ES-I3 (cell line): ENCODE results near the gene C7orf33.
"Not testable (repeated sequence)": the region's sequence is repeated elsewhere in the genome, so short reads cannot be mapped to it uniquely, and the experiment has no call there.

Experiments used
- H3K36me3 ChIP-seq: 2 replicates; pipeline ENCODE4 v1.6.1; 2013; ENCODE audit warnings: mild to moderate bottlenecking, low read length, control low read depth, moderate library complexity; ENCODE audit not compliant: insufficient read depth
- H3K4me1 ChIP-seq: 2 replicates; pipeline ENCODE4 v1.6.1; 2013; ENCODE audit warnings: mild to moderate bottlenecking, control low read depth, low read length; ENCODE audit not compliant: insufficient read depth
- H3K9ac ChIP-seq: 2 replicates; pipeline ENCODE4 v1.6.1; 2013; ENCODE audit warnings: low read depth, mild to moderate bottlenecking, low read length, moderate library complexity
- H3K9me3 ChIP-seq: 2 replicates; pipeline ENCODE4 v1.6.1; 2013; ENCODE audit warnings: mild to moderate bottlenecking, low read length, moderate library complexity; ENCODE audit not compliant: control insufficient read depth, insufficient read depth

Gene C7orf33

DNA sequence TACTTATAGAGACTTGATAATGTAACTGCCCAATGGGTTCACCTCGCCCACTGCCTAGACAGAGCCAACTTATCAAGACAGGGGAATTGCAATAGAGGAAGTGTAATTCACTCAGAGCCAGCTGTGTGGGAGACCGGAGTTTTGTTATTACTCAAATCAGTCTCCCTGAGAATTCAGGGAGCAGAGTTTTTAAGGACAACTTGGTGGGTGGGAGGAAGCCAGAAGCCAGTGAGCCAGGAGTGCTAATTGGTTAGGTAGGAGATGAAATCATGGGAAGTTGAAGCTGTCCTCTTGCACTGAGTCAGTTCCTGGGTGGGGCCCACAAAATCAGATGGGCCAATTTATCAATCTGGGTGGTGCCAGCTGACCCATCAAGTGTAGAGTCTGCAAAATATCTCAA is 20.1 kb upstream of the C7orf33 start:
- Histone ChIP-seq H3K4me1 (no peaks in the 10 kb centered on the region), H3K36me3 (no peaks in the 10 kb centered on the region), H3K9me3 (no peaks in the 10 kb centered on the region), H3K9ac (no peak overlapping the region)

DNA sequence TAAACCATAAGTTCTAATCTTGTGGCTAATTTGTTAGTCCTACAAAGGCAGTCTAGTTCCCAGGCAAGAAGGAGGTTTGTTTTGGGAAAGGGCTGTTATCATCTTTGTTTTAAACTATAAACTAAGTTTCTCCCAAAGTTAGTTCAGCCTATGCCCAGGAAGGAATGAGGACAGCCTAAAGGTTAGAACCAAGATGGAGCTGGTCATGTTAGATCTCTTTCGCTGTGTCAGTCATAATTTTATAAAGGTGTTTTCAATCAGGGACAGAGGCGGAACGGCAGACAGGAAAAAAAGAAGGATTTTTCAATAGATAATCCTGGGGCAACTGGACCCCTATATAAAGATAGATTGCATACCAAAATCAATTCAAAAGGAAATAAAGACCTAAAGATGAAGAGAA is 19.6 kb upstream of the C7orf33 start:
- H3K9ac ChIP-seq, H3K36me3 ChIP-seq, H3K4me1 ChIP-seq, H3K9me3 ChIP-seq: not testable (repeated sequence)

DNA sequence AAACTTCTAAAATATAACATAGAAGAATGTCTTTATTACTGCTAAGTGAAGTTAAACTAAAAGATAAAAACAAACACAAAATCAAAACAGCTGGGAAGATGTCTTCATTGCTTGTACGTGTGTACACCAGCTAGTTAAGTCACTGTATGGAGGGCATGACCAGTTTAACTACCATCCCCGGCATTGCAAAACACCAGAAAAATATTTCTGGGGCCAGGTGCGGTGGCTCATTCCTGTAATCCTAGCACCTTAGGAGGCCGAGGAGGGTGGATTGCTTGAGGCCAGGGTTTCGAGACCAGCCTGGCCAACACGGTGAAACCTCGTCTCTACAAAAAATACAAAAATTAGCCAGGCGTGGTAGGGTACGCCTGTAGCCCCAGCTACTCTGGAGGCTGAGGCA is 19.2 kb upstream of the C7orf33 start:
- Histone ChIP-seq H3K9me3 (no peaks in the 10 kb centered on the region), H3K4me1 (no peaks in the 10 kb centered on the region), H3K9ac (no peak overlapping the region), H3K36me3 (no peaks in the 10 kb centered on the region)

DNA sequence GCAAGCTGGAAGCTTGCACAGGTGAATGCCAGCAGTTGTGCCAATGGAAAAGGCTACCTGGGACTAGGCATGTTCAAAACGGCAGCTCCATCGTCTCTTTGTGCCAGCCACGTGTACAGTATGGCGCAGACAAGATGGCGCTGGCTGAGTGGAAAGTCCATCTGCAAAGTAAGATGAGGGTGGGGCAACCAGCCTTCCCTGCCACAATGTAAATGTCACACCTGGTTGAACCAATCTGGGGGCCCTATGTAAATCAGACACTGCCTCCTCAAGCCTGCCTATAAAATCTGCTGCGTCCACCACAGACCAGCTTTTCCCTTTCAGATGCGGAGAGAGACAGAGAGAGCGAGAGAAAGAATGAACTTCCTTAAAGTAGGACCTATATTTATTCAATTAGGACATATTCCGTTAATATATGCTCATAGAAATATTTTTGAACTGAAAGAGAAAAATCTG is 18.5 kb upstream of the C7orf33 start:
- Histone ChIP-seq H3K4me1 (no peaks in the 10 kb centered on the region), H3K9ac (no peak overlapping the region), H3K9me3 (no peaks in the 10 kb centered on the region), H3K36me3 (no peaks in the 10 kb centered on the region)

DNA sequence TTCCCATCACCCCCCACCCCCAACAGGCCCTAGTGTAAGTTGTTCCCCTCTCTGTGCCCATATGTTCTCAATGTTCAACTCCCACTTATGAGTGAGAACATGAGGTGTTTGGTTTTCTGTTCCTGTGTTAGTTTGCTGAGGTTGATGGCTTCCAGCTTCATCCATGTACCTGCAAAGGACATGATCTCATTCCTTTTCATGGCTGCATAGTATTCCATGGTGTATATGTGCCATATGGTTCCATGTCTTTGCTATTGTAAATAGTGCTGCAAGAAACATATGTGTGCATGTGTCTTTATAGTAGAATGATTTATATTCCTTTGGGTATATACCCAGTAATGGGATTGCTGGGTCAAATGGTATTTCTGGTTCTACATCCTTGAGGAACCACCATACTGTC is 17.0 kb upstream of the C7orf33 start:
- H3K36me3 ChIP-seq, H3K9me3 ChIP-seq: not testable (repeated sequence)

DNA sequence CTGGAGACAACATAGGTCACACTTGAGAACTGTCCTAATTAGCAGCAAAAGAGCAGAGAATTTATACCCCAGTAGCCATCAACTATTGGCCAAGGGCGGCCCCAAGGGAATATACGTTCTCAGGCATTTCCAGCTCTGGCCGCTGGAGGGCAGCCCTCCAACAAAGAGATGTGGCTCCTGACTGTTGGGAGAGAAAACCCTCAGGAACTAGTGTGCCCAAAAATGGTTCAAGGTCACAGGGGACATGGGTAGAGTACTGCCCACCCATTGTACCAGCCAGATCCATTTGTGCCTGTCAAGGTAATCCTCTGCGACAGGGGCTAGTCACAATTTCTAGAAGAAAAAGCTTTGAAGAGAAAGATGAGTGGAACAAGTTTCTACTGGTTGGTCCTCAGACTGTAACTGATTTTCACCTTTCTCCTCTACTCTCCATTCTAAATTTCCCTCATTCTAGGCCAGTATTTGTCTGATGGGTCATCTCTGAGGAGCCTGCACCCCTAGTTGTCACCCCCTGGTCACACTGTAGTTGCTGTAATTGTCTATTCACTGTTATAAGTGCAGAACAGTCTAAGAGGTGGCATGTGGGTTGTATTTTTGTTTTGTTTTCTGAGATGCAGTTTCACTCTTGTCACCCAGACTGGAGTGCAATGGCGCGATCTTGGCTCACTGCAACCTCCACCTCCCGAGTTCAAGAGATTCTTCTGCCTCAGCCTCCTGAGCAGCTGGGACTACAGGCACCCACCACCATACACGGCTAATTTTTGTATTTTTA is 14.7 kb upstream of the C7orf33 start:
- Histone ChIP-seq H3K9me3 (no peaks in the 10 kb centered on the region), H3K36me3 (no peaks in the 10 kb centered on the region), H3K9ac (no peak overlapping the region), H3K4me1 (no peaks in the 10 kb centered on the region)

More for the DNA sequence above, 17.0 kb upstream of the C7orf33 start:
- not testable (repeated sequence) for H3K4me1 ChIP-seq, H3K9ac ChIP-seq

DNA sequence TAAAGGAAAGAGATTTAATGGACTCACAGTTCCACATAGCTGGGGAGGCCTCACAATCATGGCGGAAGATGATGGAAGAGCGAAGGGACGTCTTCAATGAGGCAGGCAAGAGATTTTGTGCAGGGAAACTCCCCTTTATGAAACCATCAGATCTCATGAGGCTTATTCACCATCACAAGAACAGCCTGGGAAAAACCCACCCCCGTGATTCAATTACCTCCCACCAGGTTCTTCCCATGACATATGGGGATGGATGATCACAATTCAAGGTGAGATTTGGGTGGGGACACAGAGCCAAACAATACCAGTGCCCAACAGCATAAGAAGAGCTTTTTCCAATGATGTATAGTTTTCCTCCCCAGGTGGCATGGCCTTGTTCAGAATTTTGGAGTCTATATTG is 11.2 kb upstream of the C7orf33 start:
- Histone ChIP-seq H3K9ac (no peak overlapping the region), H3K9me3 (no peaks in the 10 kb centered on the region), H3K36me3 (no peaks in the 10 kb centered on the region), H3K4me1 (no peaks in the 10 kb centered on the region)

DNA sequence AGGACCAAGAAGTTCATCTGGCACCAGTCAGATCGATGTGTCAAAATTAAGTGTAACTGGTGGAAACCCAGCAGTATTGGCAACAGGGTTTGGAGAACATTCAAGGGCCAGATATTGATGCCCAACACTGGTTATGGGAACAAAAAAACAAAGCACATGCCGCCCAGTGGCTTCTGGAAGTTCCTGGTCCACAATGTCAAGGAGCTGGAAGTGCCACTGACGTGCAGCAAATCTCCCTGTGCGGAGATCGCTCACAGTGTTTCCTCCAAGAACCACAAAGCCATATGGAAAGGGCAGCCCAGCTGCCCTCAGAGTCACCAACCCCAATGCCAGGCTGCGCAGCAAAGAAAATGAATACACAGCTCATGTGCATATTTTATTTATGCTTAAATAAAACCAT is 10.1 kb upstream of the C7orf33 start:
- Histone ChIP-seq H3K36me3 (no peaks in the 10 kb centered on the region), H3K4me1 (no peaks in the 10 kb centered on the region), H3K9ac (no peak overlapping the region), H3K9me3 (no peaks in the 10 kb centered on the region)

DNA sequence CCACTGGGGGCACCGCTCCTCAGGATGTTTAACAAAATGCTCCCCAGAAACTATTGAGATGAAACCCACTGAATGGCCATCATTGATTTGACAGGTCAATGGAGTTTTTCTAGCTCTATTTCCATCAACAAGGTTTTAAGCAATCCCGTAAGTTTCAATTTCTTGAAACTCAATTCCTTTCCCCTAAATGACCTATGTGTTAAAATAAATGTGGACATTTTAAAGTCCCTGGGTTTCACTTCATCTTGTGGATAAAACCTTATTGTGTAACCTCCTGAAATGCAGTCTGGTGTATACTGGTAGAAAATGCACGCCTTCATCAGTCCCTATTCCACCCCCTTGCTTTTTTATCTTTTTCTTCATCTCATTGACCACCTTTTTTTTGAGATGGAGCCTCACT is 8.9 kb upstream of the C7orf33 start:
- no peaks in the 10 kb centered on the region for H3K4me1 ChIP-seq
- H3K36me3 ChIP-seq, result no peaks in the 10 kb centered on the region
- H3K9me3 ChIP-seq, result no peaks in the 10 kb centered on the region
- no peak overlapping the region for H3K9ac ChIP-seq

DNA sequence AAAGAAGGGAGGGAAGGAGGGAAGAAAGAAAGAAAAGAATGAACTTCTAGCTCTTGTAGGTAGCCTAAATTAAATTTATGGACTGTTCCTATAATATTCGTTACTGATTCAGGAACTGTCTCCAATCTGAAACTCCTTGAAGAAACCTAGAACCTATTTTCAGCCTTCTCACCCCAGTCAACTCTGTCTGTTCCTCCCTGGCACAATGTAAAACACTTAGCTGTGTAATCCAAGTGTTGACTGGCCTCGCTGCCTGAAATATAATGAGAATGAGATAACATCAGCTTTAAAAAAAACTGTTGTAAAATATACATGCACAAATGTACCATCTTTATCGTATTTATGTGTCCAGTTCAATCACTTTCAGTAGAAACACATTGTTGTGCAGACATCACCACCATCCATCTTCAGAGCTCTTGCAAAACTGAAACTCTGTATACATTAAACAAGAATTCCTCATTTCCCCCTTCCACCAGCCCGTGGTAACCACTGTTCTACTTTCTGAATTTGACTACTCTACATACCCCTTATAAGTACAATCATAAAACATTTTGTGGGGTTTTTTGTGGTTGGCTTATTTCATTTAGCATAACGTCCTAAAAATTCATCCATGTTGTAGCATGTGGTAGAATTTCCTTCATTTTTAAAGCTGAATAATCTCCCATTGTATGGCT is 6.3 kb upstream of the C7orf33 start:
- Histone ChIP-seq H3K4me1 (no peaks in the 10 kb centered on the region), H3K36me3 (no peaks in the 10 kb centered on the region), H3K9me3 (no peaks in the 10 kb centered on the region), H3K9ac (no peak overlapping the region)

DNA sequence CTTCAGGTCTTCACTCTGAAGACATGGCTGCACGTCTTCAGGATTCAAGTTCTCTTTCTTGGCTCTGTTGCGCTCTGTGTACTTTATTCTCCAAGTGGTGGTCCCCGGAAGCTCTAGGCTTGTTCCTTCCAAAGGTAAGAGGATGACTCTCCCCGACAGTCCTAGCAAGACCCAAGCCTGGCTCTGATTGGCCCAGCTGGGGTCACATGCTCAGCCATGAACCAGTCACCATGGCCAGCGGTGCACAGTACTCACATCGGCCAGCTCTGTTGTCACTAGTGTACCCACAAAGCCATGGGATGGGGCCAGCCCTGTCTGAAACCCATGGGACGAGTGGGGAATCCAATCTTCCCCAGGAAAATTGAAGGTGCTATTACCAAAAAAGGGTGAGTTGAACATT is 5.2 kb upstream of the C7orf33 start:
- Histone ChIP-seq H3K4me1 (peaks cover 10% of the 10 kb centered on the region), H3K9me3 (no peaks in the 10 kb centered on the region), H3K9ac (no peak overlapping the region), H3K36me3 (no peaks in the 10 kb centered on the region)

DNA sequence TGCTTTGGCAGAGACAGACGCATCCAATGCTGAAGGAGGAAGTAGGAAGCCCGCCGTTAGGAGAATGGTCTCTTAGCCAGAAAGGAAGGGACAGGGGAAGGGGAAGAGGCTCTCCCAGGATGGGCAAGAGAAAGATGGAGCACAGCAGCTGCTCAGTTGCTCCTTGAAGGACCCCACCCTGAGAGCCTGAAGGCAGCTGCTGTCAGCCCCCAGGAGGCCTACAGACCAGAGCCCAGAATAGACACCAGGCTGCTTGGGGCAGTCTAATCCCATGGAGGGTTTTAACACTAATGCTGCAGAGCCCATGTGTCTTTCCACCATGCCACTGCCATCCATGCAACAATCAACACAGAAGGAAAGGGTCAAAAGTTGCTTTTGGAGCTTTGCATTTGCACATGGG is 3.5 kb upstream of the C7orf33 start:
- Histone ChIP-seq H3K9me3 (no peaks in the 10 kb centered on the region), H3K4me1 (peaks cover 10% of the 10 kb centered on the region), H3K36me3 (no peaks in the 10 kb centered on the region), H3K9ac (no peak overlapping the region)

DNA sequence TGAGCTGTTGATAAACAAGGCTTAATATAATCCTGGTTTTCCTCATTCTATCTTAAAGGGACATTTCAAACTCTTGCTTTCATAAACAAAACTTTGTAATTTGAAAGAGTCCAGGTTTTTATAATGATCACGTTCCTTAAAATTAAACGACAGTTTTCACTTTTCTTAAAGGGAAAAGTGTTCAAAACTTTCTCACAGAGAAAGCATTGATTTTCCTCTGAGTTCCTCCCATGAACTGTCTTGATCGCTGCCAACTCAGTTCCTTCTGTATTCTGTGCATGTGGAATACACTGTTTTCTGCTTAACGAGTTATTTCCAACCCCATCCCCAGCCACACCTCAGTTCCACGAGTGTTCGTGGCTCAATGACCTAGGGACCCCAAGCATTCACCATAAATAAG is 2.4 kb upstream of the C7orf33 start:
- Histone ChIP-seq H3K9ac (no peak overlapping the region), H3K9me3 (no peaks in the 10 kb centered on the region), H3K36me3 (no peaks in the 10 kb centered on the region), H3K4me1 (peaks cover 10% of the 10 kb centered on the region)

DNA sequence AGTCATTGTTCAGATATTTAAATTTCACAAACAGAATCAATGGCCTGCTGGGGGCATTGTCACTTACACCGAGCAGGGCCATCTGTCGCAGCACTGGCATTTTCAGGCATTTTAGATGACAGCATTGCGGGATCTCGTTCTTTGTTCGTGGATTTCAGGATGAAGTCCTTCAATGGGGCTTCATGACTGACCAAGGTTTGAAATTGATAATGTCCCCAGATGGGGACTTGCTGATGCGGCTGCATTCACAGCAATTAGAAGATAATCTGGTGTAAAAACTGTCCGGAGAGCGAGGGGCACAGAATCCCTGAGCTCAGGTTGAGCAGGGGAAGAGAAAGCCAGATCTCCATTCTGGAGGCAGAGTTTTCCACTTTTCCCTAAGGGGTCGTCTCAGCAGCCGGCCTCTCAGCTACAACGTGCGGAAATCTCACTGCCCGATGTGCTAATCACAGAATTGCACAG is 1.9 kb upstream of the C7orf33 start:
- Histone ChIP-seq H3K4me1 (peaks cover 10% of the 10 kb centered on the region), H3K9ac (no peak overlapping the region), H3K36me3 (no peaks in the 10 kb centered on the region), H3K9me3 (no peaks in the 10 kb centered on the region)

DNA sequence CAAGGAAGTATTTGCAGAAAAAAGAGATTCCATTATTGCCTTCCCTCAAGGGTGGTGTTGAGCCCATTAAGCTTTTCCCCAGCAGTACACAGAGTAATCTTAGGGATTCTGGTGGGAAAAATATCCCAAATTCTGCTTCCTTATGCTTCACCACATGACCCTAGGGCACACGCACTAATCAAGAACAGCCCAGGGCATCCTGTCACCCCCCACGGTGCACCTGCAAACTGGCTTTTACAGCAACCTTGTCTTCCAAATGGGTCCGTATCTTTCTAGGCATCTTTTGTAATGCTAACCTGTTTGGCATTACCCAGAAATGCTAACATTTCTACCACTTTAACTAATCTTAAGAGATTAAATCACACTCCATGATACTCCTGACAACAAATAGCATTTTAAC is 926 bp upstream of the C7orf33 start:
- Histone ChIP-seq H3K4me1 (peaks cover 10% of the 10 kb centered on the region), H3K9ac (no peak overlapping the region), H3K36me3 (no peaks in the 10 kb centered on the region), H3K9me3 (no peaks in the 10 kb centered on the region; the same call in 1 of the 2 replicates)
